Ishikawa (cell line): ENCODE results near the gene TBC1D22A.

Source experiments
- CEBPB ChIP-seq: IDR thresholded peaks from 2 replicates; pipeline ENCODE4 v1.6.1; 2012
- CREB1 ChIP-seq: IDR thresholded peaks from 2 replicates; pipeline ENCODE4 v1.6.1; 2012; ENCODE audit warnings: low read depth
- EGR1 ChIP-seq: IDR thresholded peaks from 2 replicates; pipeline ENCODE4 v1.6.1; 2012
- EP300 ChIP-seq: IDR thresholded peaks from 2 replicates; pipeline ENCODE4 v1.6.1; 2012; ENCODE audit warnings: borderline replicate concordance
- FOXM1 ChIP-seq: IDR thresholded peaks from 2 replicates; pipeline ENCODE4 v1.6.1; 2012; ENCODE audit warnings: low read depth, borderline replicate concordance
- MAX ChIP-seq: IDR thresholded peaks from 2 replicates; pipeline ENCODE4 v1.6.1; 2012
- NFIC ChIP-seq: IDR thresholded peaks from 2 replicates; pipeline ENCODE4 v1.6.1; 2012
- RAD21 ChIP-seq: IDR thresholded peaks from 2 replicates; pipeline ENCODE4 v1.6.1; 2012; ENCODE audit warnings: low read depth
- REST ChIP-seq: IDR thresholded peaks from 2 replicates; pipeline ENCODE4 v1.6.1; 2012; ENCODE audit warnings: low read depth, mild to moderate bottlenecking
- TAF1 ChIP-seq: IDR thresholded peaks from 2 replicates; pipeline ENCODE4 v1.6.1; 2012; ENCODE audit warnings: low read depth, mild to moderate bottlenecking
- TCF12 ChIP-seq: IDR thresholded peaks from 2 replicates; pipeline ENCODE4 v1.6.1; 2012; ENCODE audit warnings: low read depth
- TEAD4 ChIP-seq: IDR thresholded peaks from 2 replicates; pipeline ENCODE4 v1.6.1; 2012
- USF1 ChIP-seq: IDR thresholded peaks from 2 replicates; pipeline ENCODE4 v1.6.1; 2012
- YY1 ChIP-seq: IDR thresholded peaks from 2 replicates; pipeline ENCODE4 v1.6.1; 2012; ENCODE audit warnings: low read depth
- ZBTB7A ChIP-seq: IDR thresholded peaks from 2 replicates; pipeline ENCODE4 v1.6.1; 2012; ENCODE audit warnings: low read depth

TBC1D22A gene

GRCh38 chr22:47148510-47148909, 386.1 kb downstream of the TBC1D22A start:
- no peak for TF ChIP-seq FOXM1
- TF ChIP-seq MAX, result no peak
- no peak for TF ChIP-seq RAD21
- no peak for TF ChIP-seq YY1
- TF ChIP-seq CREB1, result no peak
- TF ChIP-seq EGR1, result no peak
- no peak for TF ChIP-seq CEBPB
- no peak for TF ChIP-seq ZBTB7A

GRCh38 chr22:47148956-47149728, 386.7 kb downstream of the TBC1D22A start:
- no peak for TF ChIP-seq FOXM1
- no peak for TF ChIP-seq EGR1
- TF ChIP-seq TEAD4, result no peak
- TF ChIP-seq REST, result no peak
- no peak for TF ChIP-seq USF1
- TF ChIP-seq NFIC, result no peak

- TF ChIP-seq FOXM1 (no peak), EGR1 (no peak), REST (no peak), MAX (no peak), CEBPB (no peak), TEAD4 (no peak), YY1 (no peak), TCF12 (no peak)
Observed at GRCh38 chr22:47149976-47150375, 387.5 kb downstream of the TBC1D22A start.

- TF ChIP-seq NFIC, result no peak
- TF ChIP-seq EP300, result no peak
- TF ChIP-seq TAF1, result no peak
Observed at GRCh38 chr22:47150426-47150825, 388.0 kb downstream of the TBC1D22A start.

- TF ChIP-seq TEAD4, result no peak
Observed at GRCh38 chr22:47151064-47151463, 388.6 kb downstream of the TBC1D22A start.

GRCh38 chr22:47151490-47151889, 389.0 kb downstream of the TBC1D22A start:
- TF ChIP-seq EP300 (no peak), MAX (no peak), NFIC (no peak), CEBPB (no peak), CREB1 (no peak), ZBTB7A (no peak), USF1 (no peak), TCF12 (no peak), EGR1 (no peak), YY1 (no peak), RAD21 (no peak), REST (no peak), TAF1 (no peak), TEAD4 (no peak), FOXM1 (no peak)
